ENCODE results near the gene ZNF791. TPM values are rescaled to one million over a fixed set of nuclear protein-coding genes. Genes with fewer than 3 reads are reported as not detected.

The ZNF791 gene
- total RNA-seq, 1 donor from 2014 or later = 6.9 TPM

GRCh38 chr19:12647047-12647446 is 36.3 kb downstream of the ZNF791 start:
- Histone ChIP-seq H3K9me3 (no peaks in the 10 kb centered on the region), H3K27me3 (no peaks in the 10 kb centered on the region), H3K4me3 (no peak overlapping the region), H3K4me1 (peaks cover 6 to 13% of the 10 kb centered on the region in 2 donors), H3K36me3 (peaks cover 0 to 11% of the 10 kb centered on the region in 2 donors), H3K27ac (no peak overlapping the region)
- DNase-seq (ENCODE audit: low spot score in 2 of 2) = no peak
- TF ChIP-seq CTCF (IDR thresholded peaks at IDR 0.05) = no peak
- intact Hi-C loops (cut with DNase I) = no loop called here

- DNase-seq (ENCODE audit: low spot score in 2 of 2) = no peak
- Histone ChIP-seq H3K9me3 (no peaks in the 10 kb centered on the region), H3K4me1 (peaks cover 6 to 13% of the 10 kb centered on the region in 2 donors), H3K27ac (no peak overlapping the region), H3K36me3 (peaks cover 0 to 15% of the 10 kb centered on the region in 2 donors), H3K4me3 (peak overlapping the region; percentile 40 to 55), H3K27me3 (no peaks in the 10 kb centered on the region)
- intact Hi-C loops (cut with DNase I) = no loop called here
- TF ChIP-seq CTCF (IDR thresholded peaks at IDR 0.05) = no peak
Observed at GRCh38 chr19:12647490-12648071, 36.9 kb downstream of the ZNF791 start.

- intact Hi-C loops (cut with DNase I) = no loop called here
- TF ChIP-seq CTCF (IDR thresholded peaks at IDR 0.05) = peak in 2 of 3 experiments; percentile 7 to 33
- Histone ChIP-seq H3K4me1 (peaks cover 6 to 13% of the 10 kb centered on the region in 2 donors), H3K27ac (no peak overlapping the region), H3K4me3 (peak overlapping the region; percentile 40 to 55), H3K27me3 (no peaks in the 10 kb centered on the region), H3K9me3 (no peaks in the 10 kb centered on the region), H3K36me3 (peaks cover 0 to 15% of the 10 kb centered on the region in 2 donors)
- DNase-seq (ENCODE audit: low spot score in 2 of 2) = no peak
Observed at GRCh38 chr19:12648088-12648487, 37.4 kb downstream of the ZNF791 start.

- Histone ChIP-seq H3K4me3 (no peak overlapping the region), H3K36me3 (peaks cover 8 to 19% of the 10 kb centered on the region in 2 donors), H3K4me1 (peaks cover 6 to 13% of the 10 kb centered on the region in 2 donors), H3K27ac (no peak overlapping the region), H3K27me3 (no peaks in the 10 kb centered on the region), H3K9me3 (no peaks in the 10 kb centered on the region)
- no peak for DNase-seq (ENCODE audit: low spot score in 2 of 2)
- no peak for TF ChIP-seq CTCF (IDR thresholded peaks at IDR 0.05)
- intact Hi-C loops (cut with DNase I) = no loop called here
Observed at GRCh38 chr19:12649941-12650340, 39.2 kb downstream of the ZNF791 start.

- Histone ChIP-seq H3K27me3 (no peaks in the 10 kb centered on the region), H3K9me3 (no peaks in the 10 kb centered on the region), H3K4me1 (peaks cover 6 to 13% of the 10 kb centered on the region in 2 donors), H3K27ac (no peak overlapping the region), H3K4me3 (no peak overlapping the region), H3K36me3 (peaks cover 27 to 39% of the 10 kb centered on the region in 2 donors)
- no peak for TF ChIP-seq CTCF (IDR thresholded peaks at IDR 0.05)
- intact Hi-C loops (cut with DNase I) = no loop called here
- DNase-seq (ENCODE audit: low spot score in 2 of 2) = no peak
Observed at GRCh38 chr19:12652219-12652618, 41.5 kb downstream of the ZNF791 start.
